HG02798 (cell line): ENCODE results near the gene ANLN.

Experiments used
- ATAC-seq: cut with Tn5 transposase; IDR thresholded peaks from one replicate; pipeline ENCODE4 v1.9.1; 2021; ENCODE audit warnings: mild to moderate bottlenecking; ENCODE audit not compliant: unreplicated experiment, poor library complexity

Gene ANLN

DNA sequence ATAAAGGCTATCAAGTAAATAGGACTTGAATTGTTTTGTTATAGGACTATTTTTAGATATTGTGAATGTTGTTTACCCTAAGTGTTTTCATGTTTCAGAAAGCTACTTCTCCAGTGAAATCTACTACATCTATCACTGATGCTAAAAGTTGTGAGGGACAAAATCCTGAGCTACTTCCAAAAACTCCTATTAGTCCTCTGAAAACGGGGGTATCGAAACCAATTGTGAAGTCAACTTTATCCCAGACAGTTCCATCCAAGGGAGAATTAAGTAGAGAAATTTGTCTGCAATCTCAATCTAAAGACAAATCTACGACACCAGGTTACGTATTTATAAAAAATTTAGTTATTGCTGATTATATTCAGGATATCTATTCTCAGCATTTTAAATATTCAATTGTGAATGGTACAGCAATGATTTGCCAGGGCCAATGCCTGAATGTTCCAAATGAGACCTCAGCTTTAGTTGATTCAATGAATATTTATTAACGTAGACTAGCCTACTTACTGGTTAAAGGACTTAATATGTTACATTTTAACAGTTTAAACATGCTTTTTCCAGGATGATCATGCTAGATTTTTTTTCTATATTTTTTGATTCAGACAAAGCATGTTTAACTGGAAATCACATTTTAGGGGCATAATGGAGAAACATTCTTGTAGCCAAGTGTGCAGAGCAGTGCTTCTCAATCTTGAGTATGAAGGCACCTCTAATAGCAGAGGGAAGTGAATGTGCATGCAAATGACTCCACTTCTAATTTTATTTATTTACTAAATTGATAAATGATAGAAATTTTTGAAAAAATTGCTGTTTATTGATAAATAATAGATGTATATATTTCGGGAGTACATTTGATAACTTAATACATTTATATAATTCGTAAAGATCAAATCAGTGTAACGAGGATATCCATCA is 18.2 kb downstream of the ANLN start:
- no peak for ATAC-seq

DNA sequence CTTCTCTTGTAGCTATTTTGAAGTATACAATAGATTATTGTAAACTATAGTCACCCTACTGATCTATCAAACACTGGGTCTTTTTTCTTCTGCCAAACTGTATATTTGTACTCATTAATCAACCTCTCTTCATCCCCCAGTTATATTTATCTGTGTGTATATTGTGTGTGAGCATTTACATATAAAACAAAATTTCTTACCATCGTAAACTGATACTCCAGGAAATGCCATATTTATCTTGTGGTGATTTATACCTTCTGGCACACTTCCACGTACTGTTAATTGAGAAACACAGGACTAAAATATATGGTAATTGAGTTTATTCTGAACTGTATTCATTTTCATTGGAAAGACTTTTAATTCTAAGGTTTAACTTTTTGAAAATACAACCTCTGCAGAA is 18.9 kb downstream of the ANLN start:
- no peak for ATAC-seq

DNA sequence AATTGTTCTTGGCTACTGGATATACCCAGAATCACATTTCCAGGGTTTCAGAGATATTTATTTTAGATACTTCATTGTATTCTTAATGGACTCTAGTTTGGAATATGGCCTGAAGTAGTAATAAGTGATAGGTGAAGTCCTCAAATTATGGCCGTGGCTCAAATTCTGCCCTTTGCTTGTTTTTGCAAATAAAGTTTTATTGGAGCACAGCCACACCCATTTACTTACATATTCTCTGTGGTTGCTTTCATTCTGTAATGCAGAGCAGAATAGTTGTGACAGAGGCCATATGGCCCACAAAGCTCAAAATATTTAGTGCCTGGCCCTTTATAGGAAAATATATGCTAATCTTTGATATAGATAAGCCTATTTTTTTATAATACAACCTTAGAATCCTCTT is 19.5 kb downstream of the ANLN start:
- ATAC-seq = no peak

DNA sequence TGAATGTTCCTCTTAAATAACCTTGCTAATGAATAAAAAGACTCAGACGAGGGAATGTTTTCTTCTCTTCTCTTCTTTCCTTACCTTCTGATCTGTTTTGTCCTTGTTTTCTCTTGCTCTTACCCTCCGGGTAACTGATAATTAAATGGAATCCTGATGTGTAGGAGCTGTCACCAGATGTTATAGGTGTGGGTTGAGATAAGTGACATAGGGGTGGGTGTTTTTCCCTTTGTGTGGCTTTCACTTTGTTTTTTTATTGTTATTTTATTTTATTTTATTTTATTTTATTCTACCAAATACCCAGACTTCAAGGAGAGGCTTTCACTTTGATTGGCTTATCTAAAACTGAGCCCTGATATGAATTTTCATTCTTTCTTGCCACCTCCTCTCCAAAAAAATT is 25.5 kb downstream of the ANLN start:
- no peak for ATAC-seq

DNA sequence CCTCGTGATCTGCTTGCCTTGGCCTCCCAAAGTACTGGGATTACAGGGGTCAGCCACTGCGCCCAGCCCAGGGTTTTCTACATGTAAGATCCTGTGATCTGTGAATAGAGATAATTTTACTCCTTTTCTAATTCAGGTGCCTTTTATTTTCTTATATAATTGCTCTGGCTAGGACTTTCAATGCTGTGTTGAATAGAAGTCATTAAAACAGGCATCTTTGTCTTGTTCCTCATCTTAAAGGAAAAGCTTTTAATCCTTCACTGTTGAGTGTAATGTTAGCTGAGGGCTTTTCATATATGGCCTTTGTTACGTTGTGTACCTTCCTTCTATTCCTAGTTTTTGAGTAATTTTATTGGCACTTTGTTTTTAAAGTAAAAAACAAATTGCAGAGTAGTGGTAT is 26.6 kb downstream of the ANLN start:
- ATAC-seq = no peak

DNA sequence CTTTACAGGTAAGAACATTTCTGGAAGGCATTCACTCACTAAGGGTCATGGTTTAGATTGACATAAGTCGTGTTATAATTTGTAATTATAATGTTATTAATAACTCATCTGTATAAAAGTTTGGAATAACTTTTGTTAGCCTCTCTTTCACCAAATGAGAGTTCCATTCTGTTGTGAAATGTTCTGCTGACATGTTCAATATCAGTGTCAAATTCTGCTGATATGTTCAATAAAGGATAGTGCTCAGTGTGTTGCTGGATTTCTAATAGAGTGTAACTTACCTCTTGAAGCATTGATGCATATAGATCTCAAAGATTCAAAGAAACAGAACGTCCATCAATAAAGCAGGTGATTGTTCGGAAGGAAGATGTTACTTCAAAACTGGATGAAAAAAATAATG is 30.6 kb downstream of the ANLN start:
- ATAC-seq = no peak

DNA sequence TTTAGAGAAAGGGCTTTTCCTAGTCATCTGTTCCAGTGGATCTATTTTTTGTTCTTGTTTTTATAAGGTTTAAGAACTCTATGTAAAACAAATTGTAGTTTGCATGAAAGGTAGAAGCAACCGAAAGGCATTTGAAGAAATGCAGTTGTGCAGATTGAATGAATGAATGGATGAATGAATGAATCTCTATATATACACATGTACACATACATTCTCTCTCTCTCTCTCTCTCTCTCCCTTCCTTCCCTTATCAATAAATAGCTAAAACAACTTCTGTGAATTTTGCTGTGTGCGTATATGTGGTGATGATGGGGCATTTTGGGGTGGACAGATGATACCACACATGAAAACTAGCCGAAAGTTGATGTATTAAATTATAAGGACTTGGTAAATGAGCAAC is 32.4 kb downstream of the ANLN start:
- ATAC-seq = no peak

DNA sequence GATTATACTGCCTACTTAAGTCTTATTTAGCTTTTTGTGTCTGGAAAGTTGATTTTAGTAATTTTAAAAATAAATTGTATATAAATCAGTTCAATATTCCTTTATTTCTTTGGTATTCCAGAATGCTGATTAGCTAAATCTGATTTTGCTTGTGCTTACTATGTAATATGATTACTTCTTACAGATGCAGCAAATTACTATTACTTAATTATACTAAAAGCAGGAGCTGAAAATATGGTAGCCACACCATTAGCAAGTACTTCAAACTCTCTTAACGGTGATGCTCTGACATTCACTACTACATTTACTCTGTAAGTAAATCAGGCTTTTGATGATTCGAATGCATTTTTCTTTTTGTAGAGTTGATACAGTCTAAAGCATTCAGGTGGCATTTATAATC is 34.0 kb downstream of the ANLN start:
- no peak for ATAC-seq

DNA sequence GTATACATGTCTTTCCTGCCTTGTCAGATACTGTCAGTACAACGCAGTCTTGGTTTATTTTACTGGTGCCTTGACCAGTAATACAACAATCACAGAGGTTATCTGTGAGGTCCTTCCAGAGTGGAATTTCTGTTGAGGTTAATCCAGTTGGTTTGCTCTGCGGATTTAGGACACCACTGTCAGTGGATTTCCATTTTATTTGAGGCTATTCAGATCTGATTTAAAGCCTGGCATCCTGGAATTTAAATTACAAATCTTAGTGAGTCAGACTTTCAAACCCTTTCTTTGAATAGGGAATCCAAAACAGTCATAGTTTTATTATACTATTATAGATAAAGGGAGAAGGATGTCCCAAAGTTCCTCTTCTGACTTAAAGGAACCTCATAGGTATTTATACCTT is 40.5 kb downstream of the ANLN start:
- ATAC-seq = no peak

DNA sequence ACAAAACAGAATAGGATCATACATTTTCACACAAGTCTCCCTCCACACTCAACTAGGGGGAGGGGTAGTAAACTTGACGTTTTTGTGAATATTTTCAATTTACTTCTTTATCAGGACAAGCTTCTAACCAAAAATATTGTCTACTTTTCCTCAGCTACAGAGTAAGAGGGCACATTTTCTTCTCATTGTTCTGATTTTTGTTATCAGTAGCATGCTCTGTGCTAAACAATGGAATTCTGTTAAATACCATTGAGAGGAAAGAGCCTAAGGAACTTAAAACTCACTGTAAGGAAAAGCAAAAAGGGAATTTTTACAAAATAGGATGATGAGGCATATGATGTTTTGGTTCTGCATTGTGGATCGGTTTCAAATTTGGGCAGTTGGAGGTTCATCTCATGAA is 41.2 kb downstream of the ANLN start:
- ATAC-seq = no peak

DNA sequence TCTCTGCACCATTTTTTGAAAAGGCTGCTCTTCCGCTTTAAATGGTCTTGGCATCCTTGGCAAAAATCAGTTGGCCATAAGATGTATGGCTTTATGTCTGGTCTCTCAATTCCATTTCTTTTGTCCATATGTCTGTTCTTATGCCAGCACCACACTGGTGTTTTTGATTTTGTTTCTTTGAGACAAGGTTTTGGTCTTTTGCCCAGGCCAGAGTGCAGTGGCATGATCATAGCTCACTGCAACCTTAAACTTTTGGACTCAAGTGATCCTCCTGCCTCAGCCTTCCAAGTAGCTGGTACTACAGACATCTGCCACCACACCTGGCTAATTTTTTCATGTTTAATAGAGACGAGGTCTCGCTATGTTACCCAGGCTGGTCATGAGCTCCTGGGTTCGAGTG is 48.5 kb downstream of the ANLN start:
- no peak for ATAC-seq

DNA sequence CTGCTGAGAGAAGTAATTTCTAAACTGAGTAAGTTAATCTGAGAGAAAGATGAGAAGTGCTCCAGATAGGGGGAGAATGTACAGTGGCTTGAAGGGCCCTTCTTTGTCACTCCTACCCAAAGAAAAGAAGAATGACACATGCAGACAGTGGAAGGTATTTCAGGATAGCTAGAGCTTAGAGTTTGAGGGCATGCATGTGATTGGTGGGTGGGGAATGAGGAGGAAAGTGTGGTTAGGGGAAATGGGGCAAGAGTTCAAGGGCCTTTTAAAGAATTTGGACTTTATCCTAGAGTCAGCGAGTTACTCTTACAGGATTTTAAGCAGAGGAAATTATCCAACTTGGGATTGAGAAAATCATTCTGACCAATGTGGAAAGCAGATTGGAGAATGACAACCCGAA is 50.0 kb downstream of the ANLN start:
- no peak for ATAC-seq

DNA sequence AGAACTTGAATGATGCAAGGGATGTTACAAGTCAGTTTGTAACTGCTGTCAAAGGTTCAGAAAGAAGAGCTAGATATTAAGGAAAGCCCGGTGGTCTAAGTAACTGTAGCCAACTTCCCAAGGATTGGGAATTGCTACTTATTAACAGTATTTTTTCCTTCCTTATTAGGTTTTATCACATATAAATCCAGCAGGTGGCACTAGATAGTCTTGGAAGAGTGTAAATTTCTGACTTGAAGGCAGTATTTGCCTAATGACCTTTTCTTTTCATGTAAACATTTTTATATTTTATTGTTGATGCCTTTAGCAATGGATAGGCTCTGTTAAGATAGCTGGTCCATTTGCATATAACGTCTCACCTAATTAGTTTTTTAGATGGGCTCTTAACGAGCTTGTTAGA is 51.2 kb downstream of the ANLN start:
- ATAC-seq = no peak

DNA sequence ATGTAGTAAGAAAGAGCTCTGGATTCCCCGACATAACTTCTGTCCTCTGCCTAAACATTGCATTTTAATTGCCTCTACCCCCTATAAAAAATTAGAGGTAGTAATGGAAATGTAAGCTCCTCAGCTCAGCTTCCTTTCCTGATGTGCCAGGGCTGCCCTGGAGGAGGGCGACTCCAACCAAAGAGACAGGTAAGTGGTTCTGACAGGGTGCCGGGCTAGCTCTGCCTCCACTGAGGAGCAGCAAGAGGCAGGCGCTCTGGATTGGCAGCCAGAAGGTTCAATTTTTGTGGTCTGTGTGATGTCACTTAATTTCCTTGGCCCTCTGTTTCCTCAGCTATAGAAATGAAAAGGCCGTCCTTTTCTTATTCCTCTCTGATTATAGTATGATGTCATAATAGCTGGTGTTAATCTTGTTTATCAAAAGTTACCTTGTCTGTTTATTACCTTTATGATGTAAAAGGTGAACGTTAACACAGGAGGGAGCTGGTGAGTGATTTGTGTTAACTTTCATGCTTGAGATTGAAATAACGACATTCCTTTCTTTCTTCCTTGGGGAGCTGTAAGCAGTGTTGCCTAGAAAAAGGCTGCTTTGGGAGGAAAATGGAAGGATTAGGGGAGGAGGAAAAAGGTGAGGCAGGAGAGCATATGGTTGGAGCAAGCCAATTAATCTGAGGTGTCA is 51.8 kb downstream of the ANLN start:
- ATAC-seq = no peak

DNA sequence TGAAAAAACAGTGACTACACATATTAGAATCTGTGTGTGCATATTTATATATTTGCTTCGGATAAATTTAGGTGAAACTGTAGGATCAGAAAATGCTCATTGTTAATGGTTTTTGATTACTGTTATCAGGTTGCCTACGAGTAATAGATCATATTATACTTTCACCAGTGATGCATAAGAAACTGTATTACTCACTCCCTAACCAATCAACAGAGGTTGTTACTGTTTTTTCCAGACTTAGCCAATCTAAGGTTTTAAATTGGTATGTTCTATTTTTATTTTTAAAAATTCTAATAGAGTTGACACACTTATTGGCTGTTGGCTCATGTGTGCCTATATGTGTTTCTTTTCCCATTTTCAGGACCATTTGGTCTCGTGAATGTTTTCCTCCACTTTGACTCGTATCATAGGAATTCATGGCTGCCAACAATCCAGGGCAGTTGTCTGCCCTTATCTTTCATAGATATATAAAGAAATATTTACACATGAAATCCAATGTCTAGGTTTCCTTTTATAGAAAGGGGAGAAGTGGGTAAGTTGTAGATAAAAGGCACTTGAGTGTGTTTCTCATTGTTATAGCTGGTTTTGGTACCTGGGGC is 59.2 kb downstream of the ANLN start:
- ATAC-seq = no peak

DNA sequence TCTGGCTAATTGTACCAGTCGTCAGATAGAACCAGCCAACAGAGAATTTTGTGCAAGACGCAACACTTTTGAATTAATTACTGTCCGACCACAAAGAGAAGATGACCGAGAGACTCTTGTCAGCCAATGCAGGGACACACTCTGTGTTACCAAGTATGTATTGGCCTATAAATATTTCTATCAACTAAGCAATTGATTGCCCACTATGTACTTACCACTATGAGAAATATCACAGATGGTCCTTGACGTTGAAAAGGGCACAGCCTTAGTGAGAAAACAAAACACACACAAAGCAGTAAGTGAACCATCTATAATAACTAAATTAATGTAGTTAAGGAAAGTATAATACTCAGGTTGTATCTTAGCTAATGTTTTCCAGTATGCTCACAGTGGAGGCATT is 60.0 kb downstream of the ANLN start:
- no peak for ATAC-seq

DNA sequence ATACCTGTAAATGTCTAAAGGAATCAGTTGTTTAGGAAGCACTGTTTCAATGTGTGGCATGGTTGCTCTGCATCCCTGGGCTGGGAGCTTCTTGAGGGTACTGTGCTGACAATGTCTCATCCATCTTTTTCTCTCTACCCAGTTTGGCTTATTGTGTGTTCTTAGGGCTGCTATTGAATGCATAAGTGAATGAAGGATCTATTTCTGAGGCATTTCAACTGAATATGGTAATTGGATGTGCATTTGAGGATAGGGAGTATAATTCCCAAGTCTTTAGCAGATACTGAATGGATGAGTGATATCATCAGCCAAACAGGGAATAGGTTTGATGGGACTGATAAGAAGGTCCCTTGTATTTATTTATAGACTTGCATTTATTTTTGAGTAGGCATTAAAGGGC is 64.1 kb downstream of the ANLN start:
- no peak for ATAC-seq

DNA sequence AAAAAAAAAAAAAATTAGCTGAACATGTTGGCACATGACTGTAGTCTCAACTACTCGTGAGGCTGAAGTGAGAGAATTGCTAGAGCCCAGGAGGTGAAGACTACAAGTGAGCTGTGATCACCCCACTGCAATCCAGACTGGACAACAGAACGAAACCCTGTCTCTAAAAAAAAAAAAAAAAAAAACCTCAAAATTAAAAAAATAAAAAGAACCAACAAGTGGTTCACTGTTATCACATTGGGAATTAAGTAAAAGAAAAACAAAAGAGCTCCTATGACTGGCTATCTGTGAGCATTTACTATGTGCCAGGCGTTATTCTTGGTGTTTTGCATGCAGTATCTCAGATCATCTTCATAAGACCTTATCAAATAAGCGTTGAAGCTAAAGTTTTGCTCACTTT is 66.0 kb downstream of the ANLN start:
- no peak for ATAC-seq

DNA sequence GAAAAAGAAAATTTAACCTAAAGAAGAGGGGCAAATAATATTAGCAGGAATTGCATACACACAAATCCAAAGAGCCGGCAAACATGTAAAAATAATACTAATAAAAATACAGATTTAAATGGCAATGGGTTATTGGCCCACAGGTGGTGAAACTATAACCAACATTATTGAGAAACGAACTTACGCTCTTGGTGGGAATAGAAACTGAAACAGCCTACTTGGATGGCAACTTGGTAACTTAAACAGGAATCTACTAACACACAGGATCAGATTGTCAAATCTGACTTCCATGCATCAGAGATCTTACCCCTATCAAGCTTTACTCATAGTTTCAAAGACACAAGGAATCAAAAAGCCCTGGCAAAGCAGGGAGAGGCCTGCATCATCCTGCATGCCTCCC is 66.5 kb downstream of the ANLN start:
- no peak for ATAC-seq

DNA sequence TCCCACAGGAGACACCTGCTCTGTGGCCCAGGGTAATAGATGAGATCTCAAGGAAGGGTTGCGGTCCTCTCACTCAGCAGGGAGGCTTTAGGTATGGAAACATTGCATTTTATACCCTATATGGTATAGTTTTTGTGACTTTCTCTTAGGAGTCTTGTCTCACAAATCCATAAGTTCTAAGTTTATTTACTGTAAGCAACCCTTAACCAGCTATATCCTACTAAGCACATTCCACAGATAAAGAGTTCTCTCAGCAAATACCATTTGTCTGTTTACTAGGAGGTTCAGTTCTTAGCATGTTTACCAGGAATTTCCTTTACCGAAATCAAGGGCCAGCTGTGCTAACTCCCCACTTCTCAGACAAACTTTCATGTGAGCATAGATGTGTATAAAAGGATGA is 66.9 kb downstream of the ANLN start:
- no peak for ATAC-seq

DNA sequence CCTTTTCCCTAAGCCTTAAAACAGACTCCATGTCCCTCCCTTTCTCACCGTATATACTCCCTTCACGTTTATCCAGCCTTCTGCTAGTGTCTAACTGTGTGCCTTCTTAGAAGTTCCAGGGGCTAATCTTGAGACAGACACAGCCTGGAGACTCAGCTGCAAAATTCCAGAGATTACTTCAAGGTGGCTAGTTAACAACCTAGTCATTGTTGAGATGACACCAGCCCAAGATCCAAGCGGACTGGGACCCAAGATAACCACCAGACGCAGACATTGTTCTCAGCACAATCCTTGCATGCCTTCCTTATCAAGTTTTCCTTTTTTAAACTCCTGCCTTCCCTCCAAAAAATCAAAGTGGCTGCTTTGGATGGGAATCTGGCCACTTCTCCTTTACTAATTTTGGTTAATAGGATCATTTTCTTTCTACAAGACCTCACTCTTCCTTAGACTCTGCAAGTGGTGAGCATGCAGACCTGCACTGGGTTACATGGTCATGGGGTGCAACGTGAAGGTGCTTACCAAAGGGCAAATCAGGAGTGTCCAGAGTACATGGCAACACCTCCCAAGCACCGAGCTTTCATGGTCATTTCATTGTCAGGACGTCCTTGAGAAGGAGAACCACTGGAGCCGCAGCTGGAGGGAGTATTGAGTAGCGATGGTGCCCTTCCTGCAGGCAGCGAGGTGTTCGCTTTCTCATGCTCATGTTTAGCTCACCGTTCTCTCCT is 69.7 kb downstream of the ANLN start:
- ATAC-seq = no peak
